Renal cortex interstitium (tissue), 15 donors: ENCODE results near the gene C4A. TPM values are rescaled to one million over a fixed set of nuclear protein-coding genes. Genes with fewer than 3 reads are reported as not detected.
"Not testable (repeated sequence)": the region's sequence is repeated elsewhere in the genome, so short reads cannot be mapped to it uniquely, and the experiment has no call there.

Source experiments
- DNase-seq, 11 donors: peaks; one replicate each; pipeline ENCODE4 v3.0.0-alpha.2; 2013; ENCODE audit warnings: low read depth in 9 of 11, low spot score in 4 of 11; ENCODE audit errors: extremely low read depth in 1 of 11
- long read RNA-seq, 16 experiments: transcript quantifications; one replicate each; lab custom pipeline, GENCODE V29; 2026
- polyA plus RNA-seq, 3 donors: library from polyadenylated mRNA; unstranded; fragments of 120-200 nt; gene quantifications; one replicate each; pipeline ENCODE4 v1.2.1, GENCODE V29; 2013; ENCODE audit not compliant: insufficient read length in 3 of 3

C4A gene
- 10 to 100 TPM; 15.7 to 22.4 (median 22.4) TPM for polyA plus RNA-seq
- long read RNA-seq, donor 1 = 0 reads
- long read RNA-seq, donor 2 = 0 reads
- long read RNA-seq, donor 3, partial matches to known transcripts = 5 of 6 reads
- long read RNA-seq, donor 3, other reads (novel, unspliced or antisense) = 0 of 6 reads
- long read RNA-seq, donor 4 = 0 reads
- long read RNA-seq, donor 5 = 0 reads
- long read RNA-seq, donor 6 = 0 reads
- long read RNA-seq, donor 7 = 0 reads
- long read RNA-seq, donor 8 = 0 reads
- long read RNA-seq, donor 9 = 0 reads
- long read RNA-seq, donor 10 = 0 reads
- long read RNA-seq, donor 11 = 0 reads
- long read RNA-seq, donor 12 = 0 reads
- long read RNA-seq, donor 13 = 0 reads
- long read RNA-seq, donor 14 = 0 reads
- long read RNA-seq, donor 15, full-length matches to known transcripts = 2 of 2 reads
- long read RNA-seq, donor 15, partial matches to known transcripts = 0 of 2 reads
- long read RNA-seq, donor 15, other reads (novel, unspliced or antisense) = 0 of 2 reads
- long read RNA-seq, donor 16 = 0 reads

- DNase-seq = not testable (repeated sequence)
Measured at GRCh38 chr6:31981744-31982143, at the start of gene C4A. Gene C4A, plus strand, starts transcription at chr6:31982057. Its CDS starts 51 bp downstream, at chr6:31982108.

GRCh38 chr6:31932137-31932536 is 49.7 kb upstream of the C4A start:
- not testable (repeated sequence) for DNase-seq

DNA sequence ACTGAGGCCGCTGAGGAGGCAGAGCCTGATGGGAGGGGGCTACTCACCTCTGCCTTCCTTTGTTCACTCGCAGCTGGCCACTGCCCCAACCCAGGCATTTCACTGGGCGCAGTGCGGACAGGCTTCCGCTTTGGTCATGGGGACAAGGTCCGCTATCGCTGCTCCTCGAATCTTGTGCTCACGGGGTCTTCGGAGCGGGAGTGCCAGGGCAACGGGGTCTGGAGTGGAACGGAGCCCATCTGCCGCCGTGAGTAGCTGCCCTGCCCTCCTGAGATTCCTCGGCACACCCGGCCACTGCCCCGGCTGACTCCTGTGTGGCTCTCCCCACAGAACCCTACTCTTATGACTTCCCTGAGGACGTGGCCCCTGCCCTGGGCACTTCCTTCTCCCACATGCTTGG is 48.3 kb upstream of the C4A start:
- no peak for DNase-seq

DNA sequence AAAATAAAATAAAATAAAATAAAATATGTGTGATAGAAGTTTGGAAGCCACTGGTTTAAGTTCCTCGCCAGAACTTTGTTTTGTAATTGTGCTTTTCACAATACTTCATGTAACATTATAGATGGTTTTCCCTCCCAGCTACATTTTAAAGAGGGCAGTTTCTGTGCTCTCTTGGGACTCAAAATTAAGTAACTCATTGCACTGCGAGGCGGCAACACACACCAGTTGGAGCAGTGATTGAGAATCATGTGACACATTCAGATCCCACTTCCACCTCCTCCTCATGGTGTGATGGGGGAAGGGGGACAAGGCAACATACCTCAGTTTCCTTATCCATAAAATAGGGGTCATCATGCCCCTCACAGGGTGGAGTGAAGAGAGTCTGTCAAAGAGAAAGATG is 46.8 kb upstream of the C4A start:
- DNase-seq = no peak

DNA sequence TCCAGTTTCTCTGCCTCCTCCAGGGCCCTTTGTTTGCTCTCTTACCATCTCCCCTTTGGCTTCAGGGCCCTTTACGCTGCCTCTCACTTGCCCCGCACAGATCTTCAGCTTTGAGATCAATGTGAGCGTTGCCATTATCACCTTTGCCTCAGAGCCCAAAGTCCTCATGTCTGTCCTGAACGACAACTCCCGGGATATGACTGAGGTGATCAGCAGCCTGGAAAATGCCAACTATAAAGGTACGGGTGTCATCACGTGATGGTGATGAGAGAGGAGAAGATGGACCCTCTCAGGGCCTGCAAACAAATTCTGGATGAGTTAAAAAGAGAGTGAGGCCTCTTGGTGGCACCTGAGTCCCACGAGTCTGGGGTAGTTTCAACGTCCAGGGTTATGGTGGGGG is 46.0 kb upstream of the C4A start:
- DNase-seq = no peak

DNA sequence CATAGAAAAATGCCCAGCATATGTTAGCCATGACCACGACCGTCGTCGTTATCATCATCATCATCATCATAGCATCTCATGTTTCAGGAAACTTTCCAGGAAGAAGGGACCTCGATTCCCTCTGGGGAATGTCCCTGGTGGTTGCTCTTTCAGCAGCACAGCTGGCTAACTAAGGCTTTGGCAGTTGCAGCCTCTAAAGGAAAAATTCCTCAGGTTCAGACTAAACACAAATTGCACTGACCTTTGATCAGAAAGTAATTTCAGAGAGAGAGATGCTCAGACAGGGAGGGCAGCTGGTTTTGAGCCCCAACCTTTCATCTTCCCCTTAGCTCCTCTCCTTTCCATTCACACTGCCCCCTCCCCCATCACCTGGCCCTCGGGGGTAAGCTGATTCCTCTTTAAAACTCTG is 41.6 kb upstream of the C4A start:
- DNase-seq = no peak

GRCh38 chr6:31943742-31944141 is 38.1 kb upstream of the C4A start:
- no peak for DNase-seq

DNA sequence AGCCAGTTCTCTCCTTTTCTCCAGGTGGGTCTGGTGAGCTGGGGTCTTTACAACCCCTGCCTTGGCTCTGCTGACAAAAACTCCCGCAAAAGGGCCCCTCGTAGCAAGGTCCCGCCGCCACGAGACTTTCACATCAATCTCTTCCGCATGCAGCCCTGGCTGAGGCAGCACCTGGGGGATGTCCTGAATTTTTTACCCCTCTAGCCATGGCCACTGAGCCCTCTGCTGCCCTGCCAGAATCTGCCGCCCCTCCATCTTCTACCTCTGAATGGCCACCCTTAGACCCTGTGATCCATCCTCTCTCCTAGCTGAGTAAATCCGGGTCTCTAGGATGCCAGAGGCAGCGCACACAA is 36.7 kb upstream of the C4A start:
- no peak for DNase-seq

- peak in 1 of 11 donors; percentile 22 for DNase-seq
Measured at GRCh38 chr6:31945507-31946369, 36.1 kb upstream of the C4A start, which contains the start of gene CFB. Gene CFB, plus strand, starts transcription at chr6:31946095. Its CDS starts 127 bp downstream, at chr6:31946222.

DNA sequence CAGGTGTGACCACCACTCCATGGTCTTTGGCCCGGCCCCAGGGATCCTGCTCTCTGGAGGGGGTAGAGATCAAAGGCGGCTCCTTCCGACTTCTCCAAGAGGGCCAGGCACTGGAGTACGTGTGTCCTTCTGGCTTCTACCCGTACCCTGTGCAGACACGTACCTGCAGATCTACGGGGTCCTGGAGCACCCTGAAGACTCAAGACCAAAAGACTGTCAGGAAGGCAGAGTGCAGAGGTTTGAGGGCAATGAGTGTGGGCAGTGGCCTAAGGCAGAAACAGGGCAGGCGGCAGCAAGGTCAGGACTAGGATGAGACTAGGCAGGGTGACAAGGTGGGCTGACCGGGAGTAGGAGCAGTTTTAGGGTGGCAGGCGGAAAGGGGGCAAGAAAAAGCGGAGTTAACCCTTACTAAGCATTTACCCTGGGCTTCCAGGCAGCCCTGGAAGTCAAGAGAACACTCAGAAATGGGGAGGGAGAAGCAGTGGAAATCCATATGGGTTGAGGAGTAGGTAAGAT is 35.4 kb upstream of the C4A start:
- no peak for DNase-seq

- no peak for DNase-seq
Measured at GRCh38 chr6:31947070-31947675, 34.7 kb upstream of the C4A start.

GRCh38 chr6:31947864-31948263 is 34.0 kb upstream of the C4A start:
- no peak for DNase-seq

GRCh38 chr6:31948306-31948705 is 33.6 kb upstream of the C4A start:
- DNase-seq = no peak

DNA sequence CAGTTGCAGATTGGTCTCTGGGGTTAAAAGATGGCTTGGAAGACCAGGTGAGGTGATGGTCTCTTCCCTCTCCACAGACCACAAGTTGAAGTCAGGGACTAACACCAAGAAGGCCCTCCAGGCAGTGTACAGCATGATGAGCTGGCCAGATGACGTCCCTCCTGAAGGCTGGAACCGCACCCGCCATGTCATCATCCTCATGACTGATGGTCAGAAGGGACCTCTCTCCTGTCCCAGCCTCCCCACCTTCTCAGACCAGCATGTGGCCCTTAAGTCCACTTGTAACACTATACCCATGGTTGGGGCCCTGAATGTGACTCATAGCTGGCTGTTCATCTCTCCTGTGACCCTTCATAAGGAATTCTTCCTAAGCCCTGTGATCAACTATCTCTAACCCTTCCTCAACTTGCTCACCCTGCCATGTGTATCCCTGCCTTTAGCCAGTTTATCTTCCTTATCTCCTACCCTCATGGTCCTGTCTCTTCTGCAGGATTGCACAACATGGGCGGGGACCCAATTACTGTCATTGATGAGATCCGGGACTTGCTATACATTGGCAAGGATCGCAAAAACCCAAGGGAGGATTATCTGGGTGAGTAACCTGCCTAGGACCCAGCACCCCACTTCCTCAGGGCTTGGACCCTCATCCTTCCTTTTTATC is 33.0 kb upstream of the C4A start:
- DNase-seq = no peak

DNA sequence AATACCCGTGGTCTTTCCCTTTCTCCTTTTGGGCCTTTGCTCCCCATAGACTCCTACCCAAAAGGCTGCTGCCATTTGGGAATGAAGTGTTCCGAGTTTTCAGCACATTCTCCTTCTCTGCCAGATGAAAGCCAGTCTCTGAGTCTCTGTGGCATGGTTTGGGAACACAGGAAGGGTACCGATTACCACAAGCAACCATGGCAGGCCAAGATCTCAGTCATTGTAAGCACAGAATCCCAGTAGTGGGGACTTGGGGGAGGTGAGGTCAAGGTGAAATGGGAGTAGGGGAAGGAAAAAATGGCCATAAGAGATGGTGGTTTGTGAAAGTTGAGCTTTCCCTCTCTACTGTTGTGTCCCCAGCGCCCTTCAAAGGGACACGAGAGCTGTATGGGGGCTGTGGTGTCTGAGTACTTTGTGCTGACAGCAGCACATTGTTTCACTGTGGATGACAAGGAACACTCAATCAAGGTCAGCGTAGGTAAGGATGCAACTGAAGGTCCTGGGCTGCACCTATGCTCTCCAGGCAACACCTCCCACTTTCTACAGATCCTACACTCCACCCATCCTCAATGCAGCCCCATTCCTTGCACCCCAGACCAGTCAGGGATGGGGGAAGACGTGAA is 31.8 kb upstream of the C4A start:
- DNase-seq = no peak

DNA sequence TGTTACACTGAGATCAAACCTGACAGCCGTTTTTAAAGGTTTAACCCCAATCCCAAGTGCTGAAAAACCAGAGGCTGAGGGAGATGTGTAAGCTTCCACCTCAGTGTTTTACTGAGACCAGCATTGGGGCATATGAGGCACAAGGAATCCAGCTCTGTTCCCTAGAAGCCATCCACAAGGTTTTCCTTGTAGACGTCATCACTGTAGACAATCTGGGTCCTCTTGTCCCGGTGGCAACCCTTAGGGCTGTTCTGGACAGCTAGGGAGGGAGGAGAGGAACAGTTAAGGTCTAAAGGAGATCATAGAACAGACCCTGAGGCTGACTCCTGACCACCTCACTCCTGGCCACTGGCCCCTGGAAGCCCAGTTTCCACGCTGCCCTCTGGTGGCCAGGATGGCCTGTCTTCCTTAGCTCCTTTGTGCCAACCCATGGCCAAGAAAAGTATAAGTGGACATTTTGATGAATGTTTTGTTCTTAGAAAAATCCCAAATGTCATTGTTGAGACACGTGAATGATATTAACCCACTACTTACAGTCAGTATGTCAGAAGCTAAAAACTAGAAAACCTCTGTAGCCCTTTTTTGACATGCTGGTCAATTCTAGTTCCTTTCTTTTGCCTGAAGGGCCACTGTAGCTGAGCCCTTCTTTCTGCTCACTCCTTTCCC is 29.6 kb upstream of the C4A start:
- DNase-seq = peak in 6 of 11 donors; percentile 26 to 45 (median 32)

GRCh38 chr6:31952890-31953289 is 29.0 kb upstream of the C4A start:
- no peak for DNase-seq

GRCh38 chr6:31954511-31954910 is 27.3 kb upstream of the C4A start:
- no peak for DNase-seq
